Cardiac muscle cell (in vitro differentiated cells and primary cell): ENCODE data around the gene TMPRSS2. TPM values are rescaled to one million over a fixed set of nuclear protein-coding genes. Genes with fewer than 3 reads are reported as not detected.

Experiments
- DNase-seq, 2 donors: peaks; one replicate each; pipeline versions ENCODE4 v3.0.0 to v3.0.0-alpha.2; 2010 to 2017; ENCODE audit warnings: low read depth in 1 of 2, low spot score in 1 of 2
- H3K27ac ChIP-seq: fragments of 200-600 bp; sonication (generic); 2 replicates; pipeline ENCODE4 v1.5.1; 2016
- H3K27me3 ChIP-seq: fragments of 200-600 bp; sonication (generic); 2 replicates; pipeline ENCODE4 v1.6.0; 2016; ENCODE audit warnings: control low read depth
- H3K36me3 ChIP-seq: fragments of 200-600 bp; sonication (generic); 2 replicates; pipeline ENCODE4 v1.5.1; 2016; ENCODE audit warnings: control low read depth
- H3K4me1 ChIP-seq: fragments of 200-600 bp; sonication (generic); 2 replicates; pipeline ENCODE4 v1.8.1; 2017; ENCODE audit warnings: low read depth, mild to moderate bottlenecking, mixed run types
- H3K4me3 ChIP-seq: fragments of 200-600 bp; sonication (generic); 2 replicates; pipeline ENCODE4 v1.5.1; 2016; ENCODE audit warnings: mild to moderate bottlenecking
- H3K9me3 ChIP-seq: fragments of 200-600 bp; sonication (generic); 2 replicates; pipeline ENCODE4 v1.5.1; 2017; ENCODE audit warnings: low read depth, mild to moderate bottlenecking, control low read depth
- polyA plus RNA-seq: library from polyadenylated mRNA; unstranded; fragments of >200 nt; fragmentation: Nextera tagmentation; extraction: Ambion mirVana; gene quantifications from 2 replicates; pipeline ENCODE4 v1.2.1, GENCODE V29; 2016
- total RNA-seq: library from RNA; depleted of rRNA; stranded (reverse); fragments of >200 nt; gene quantifications from 2 replicates; pipeline ENCODE4 v1.2.3, GENCODE V29; 2016
- TF ChIP-seq, protein P1 (sequence below): IDR thresholded peaks from 2 replicates; pipeline ENCODE4 v1.5.1; 2012; ENCODE audit warnings: low read depth, mild to moderate bottlenecking, low read length

The TMPRSS2 gene
- total and polyA plus RNA-seq, 2 experiments from 2014 or later: not detected

DNA sequence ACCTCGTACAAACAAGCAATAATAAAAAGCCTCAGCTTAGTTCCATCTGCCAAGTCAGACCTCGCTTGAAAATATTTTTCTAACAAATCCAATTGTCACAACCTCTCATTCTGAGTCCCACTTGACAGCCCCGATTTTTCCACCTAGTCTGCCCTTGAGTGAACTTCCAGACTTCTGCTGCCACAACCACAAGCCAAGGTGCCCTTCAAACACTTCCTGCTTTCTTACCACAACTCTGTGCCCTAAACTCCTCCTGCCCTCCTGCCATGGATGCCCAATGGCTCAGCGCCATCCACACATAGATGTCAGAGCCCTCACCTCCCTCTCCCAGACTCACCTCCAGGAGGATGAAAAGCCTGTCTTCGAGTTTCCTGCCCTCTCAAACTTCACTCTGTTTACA lies 3.9 kb downstream of the TMPRSS2 start:
- Histone ChIP-seq H3K36me3 (no peaks in the 10 kb centered on the region), H3K4me1 (no peaks in the 10 kb centered on the region), H3K27ac (no peak overlapping the region), H3K4me3 (no peak overlapping the region), H3K27me3 (peaks cover 75% of the 10 kb centered on the region), H3K9me3 (no peaks in the 10 kb centered on the region)
- DNase-seq: no peak
- TF ChIP-seq, protein P1, sequence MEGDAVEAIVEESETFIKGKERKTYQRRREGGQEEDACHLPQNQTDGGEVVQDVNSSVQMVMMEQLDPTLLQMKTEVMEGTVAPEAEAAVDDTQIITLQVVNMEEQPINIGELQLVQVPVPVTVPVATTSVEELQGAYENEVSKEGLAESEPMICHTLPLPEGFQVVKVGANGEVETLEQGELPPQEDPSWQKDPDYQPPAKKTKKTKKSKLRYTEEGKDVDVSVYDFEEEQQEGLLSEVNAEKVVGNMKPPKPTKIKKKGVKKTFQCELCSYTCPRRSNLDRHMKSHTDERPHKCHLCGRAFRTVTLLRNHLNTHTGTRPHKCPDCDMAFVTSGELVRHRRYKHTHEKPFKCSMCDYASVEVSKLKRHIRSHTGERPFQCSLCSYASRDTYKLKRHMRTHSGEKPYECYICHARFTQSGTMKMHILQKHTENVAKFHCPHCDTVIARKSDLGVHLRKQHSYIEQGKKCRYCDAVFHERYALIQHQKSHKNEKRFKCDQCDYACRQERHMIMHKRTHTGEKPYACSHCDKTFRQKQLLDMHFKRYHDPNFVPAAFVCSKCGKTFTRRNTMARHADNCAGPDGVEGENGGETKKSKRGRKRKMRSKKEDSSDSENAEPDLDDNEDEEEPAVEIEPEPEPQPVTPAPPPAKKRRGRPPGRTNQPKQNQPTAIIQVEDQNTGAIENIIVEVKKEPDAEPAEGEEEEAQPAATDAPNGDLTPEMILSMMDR: no peak

DNA sequence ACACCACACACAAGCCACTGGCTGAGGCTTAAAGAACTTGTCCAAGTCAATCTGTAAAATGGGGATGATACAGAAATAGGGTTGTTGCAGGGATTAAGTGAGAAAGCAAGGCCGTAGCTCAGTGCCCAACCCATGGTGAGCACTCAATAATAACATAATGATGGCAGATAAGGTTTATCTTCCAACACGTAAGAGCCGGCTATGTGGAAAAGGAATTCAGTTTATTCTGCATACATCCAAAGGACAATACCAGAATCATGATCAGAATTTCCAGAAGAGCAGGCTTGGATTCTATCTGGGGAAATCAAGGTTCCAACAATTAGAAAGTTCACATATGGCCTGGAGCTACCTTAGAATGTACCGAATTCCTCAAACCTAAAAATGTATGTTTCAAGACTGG lies 4.6 kb downstream of the TMPRSS2 start:
- TF ChIP-seq, protein P1: no peak

DNA sequence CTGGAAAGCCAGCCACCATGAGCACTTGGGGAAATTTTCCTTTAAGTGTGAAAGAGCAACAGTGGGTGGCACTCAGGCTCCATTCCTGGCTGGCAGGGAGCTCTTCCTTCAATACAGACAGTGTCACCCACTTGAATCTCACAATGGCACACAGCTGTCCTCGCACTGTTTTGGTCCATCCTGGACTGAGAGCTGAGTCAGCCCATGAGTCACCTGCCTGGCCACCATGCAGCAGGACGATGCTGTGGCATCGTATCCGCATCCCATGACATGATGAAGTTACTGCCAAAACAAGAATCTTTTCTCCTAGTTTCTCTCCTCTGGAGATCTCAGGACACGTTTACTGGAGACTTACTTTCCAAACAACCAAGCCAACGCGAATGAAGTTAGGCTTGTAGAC lies 6.0 kb downstream of the TMPRSS2 start:
- peaks cover 54% of the 10 kb centered on the region for H3K27me3 ChIP-seq
- TF ChIP-seq, protein P1: no peak
- no peak overlapping the region for H3K27ac ChIP-seq
- no peak for DNase-seq
- no peak overlapping the region for H3K4me3 ChIP-seq
- H3K36me3 ChIP-seq: no peaks in the 10 kb centered on the region
- H3K4me1 ChIP-seq: no peaks in the 10 kb centered on the region
- no peaks in the 10 kb centered on the region for H3K9me3 ChIP-seq

More for the DNA sequence above, 4.6 kb downstream of the TMPRSS2 start:
- no peak for DNase-seq
- H3K36me3 ChIP-seq: no peaks in the 10 kb centered on the region
- no peak overlapping the region for H3K27ac ChIP-seq
- no peaks in the 10 kb centered on the region for H3K9me3 ChIP-seq
- H3K27me3 ChIP-seq: peaks cover 68% of the 10 kb centered on the region
- H3K4me3 ChIP-seq: no peak overlapping the region
- no peaks in the 10 kb centered on the region for H3K4me1 ChIP-seq

DNA sequence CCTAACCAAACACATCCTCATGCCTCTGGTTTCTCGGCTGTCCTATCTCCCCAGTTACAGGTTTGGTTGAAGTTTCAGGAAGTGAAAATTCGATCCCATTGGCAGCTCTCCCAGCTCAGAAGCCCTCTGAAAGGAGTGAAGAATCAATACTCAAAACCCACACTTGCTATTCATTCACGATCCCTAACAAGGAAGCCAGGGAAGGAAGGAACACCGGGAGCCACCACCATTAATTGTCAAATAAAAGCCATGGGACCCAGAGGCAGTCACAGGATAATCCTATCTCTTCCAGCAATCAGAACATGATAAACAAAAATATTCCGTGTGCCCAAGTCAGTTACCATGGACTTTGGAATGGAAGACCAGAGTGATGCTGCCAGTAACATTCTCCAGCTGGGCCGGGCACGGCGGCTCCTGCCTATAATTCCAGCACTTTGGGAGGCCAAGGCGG lies 7.0 kb downstream of the TMPRSS2 start:
- no peaks in the 10 kb centered on the region for H3K4me1 ChIP-seq
- TF ChIP-seq, protein P1: no peak

GRCh38 chr21:41500363-41500762 lies 7.6 kb downstream of the TMPRSS2 start:
- Histone ChIP-seq H3K4me3 (no peak overlapping the region), H3K27me3 (peaks cover 38% of the 10 kb centered on the region), H3K36me3 (no peaks in the 10 kb centered on the region), H3K27ac (no peak overlapping the region), H3K9me3 (no peaks in the 10 kb centered on the region), H3K4me1 (no peaks in the 10 kb centered on the region)
- TF ChIP-seq, protein P1: no peak
- DNase-seq: no peak

More for the DNA sequence above, 7.0 kb downstream of the TMPRSS2 start:
- Histone ChIP-seq H3K27ac (no peak overlapping the region), H3K36me3 (no peaks in the 10 kb centered on the region), H3K9me3 (no peaks in the 10 kb centered on the region), H3K4me3 (no peak overlapping the region), H3K27me3 (peaks cover 44% of the 10 kb centered on the region)
- no peak for DNase-seq

DNA sequence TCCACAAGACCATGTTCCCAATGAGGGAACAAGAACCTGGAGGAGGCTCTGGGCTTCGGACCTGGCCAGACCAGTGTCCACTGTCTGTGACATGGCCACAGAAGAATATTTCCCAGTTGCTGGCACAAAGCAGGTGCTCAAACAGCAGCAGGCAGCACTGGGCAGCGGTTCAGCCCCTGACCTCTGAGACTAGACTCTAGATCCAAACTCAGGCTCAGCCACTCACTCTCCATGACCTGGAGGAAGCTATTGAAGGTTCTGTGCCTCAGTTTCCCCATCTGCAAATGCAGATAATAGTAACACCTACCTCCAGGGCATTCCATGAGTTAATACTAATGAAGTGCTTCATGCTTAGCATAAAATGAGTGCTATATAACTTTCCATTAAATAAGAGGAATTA lies 8.0 kb downstream of the TMPRSS2 start:
- Histone ChIP-seq H3K9me3 (no peaks in the 10 kb centered on the region), H3K27me3 (peaks cover 34% of the 10 kb centered on the region), H3K36me3 (no peaks in the 10 kb centered on the region), H3K4me1 (no peaks in the 10 kb centered on the region), H3K27ac (no peak overlapping the region), H3K4me3 (no peak overlapping the region)
- TF ChIP-seq, protein P1: no peak
- DNase-seq: no peak
